H1 (cell line): Measurements from ENCODE around the gene STAC. TPM values are rescaled to one million over a fixed set of nuclear protein-coding genes. Genes with fewer than 3 reads are reported as not detected.

Experiments used
- polyA plus RNA-seq, 7 experiments: library from polyadenylated mRNA; depleted of rRNA in 3 of 7; stranded (reverse) in 5 of 7; unstranded in 2 of 7; fragments of >200 nt in 5 of 7; fragments of 200-250 nt in 2 of 7; gene quantifications; 1 replicate in 5 of 7; 2 replicates in 1 of 7; 4 replicates in 1 of 7; pipeline versions ENCODE4 v1.2.1 to v1.2.3, GENCODE V29; 2011 to 2013; ENCODE audit warnings: missing spikeins in 2 of 7, mixed read lengths in 2 of 7
- total RNA-seq: library from RNA; stranded (reverse); fragmentation: NEBNext Ultra II Directional; extraction: Animal tissue kit (Norgen Biotek cat#: 25700); gene quantifications from 2 replicates; pipeline ENCODE4 v1.2.1, GENCODE V29; 2021
- TF ChIP-seq, protein P1 (sequence below): IDR thresholded peaks from 2 replicates; pipeline ENCODE4 v1.6.1; 2011; ENCODE audit warnings: low read length, improper control_type of control experiment

Gene STAC
- total and polyA plus RNA-seq, 2 of the 8 experiments (the other 6 are each of a cell fraction or from before 2014, with no cell fraction given), result 8.0 to 18.1 TPM

DNA sequence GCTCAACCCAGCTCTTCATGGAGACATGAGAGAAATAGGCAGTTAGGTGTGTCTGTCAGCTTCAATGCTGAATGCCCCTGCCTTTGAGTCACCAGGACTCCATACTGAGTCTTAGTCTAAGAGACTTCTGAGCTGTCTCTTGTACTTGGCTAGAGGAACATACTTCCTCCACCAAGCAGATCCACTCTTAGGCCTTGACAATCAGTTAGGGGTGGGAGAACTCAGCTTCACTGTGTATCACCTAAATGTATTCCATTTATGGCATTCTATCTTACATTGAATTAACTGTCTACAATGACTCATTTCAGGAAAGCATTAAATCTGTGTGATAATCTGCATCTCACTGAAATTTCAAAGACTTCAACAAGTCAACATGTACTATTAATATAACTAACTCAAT, 66.0 kb downstream of the STAC start (continued):
- TF ChIP-seq, protein P1, sequence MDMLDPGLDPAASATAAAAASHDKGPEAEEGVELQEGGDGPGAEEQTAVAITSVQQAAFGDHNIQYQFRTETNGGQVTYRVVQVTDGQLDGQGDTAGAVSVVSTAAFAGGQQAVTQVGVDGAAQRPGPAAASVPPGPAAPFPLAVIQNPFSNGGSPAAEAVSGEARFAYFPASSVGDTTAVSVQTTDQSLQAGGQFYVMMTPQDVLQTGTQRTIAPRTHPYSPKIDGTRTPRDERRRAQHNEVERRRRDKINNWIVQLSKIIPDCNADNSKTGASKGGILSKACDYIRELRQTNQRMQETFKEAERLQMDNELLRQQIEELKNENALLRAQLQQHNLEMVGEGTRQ, result no peak
